Upper lobe of right lung (tissue), 1 donor: ENCODE results near the gene PGM2. TPM values are rescaled to one million over a fixed set of nuclear protein-coding genes. Genes with fewer than 3 reads are reported as not detected.

Experiments
- ATAC-seq: fragments of 200-7000 bp; cut with Tn5 transposase; one replicate; pipeline ENCODE4 v1.9.1; 2020; ENCODE audit warnings: mild to moderate bottlenecking, moderate library complexity
- DNase-seq: peaks from one replicate; pipeline ENCODE4 v3.0.0-alpha.2; 2020
- H3K27ac ChIP-seq: fragments of 200-600 bp; one replicate; pipeline ENCODE4 v1.8.0; 2022
- H3K27me3 ChIP-seq: fragments of 200-600 bp; one replicate; pipeline ENCODE4 v1.8.0; 2022; ENCODE audit warnings: mild to moderate bottlenecking
- H3K36me3 ChIP-seq: fragments of 200-600 bp; one replicate; pipeline ENCODE4 v1.8.0; 2022
- H3K4me1 ChIP-seq: fragments of 200-600 bp; one replicate; pipeline ENCODE4 v1.8.0; 2022
- H3K4me3 ChIP-seq: fragments of 200-600 bp; one replicate; pipeline ENCODE4 v1.8.0; 2022; ENCODE audit warnings: mild to moderate bottlenecking
- H3K9me3 ChIP-seq: fragments of 200-600 bp; one replicate; pipeline ENCODE4 v1.8.0; 2022
- intact Hi-C: fragments of 100-400 bp; cut with DNase I; formaldehyde crosslinking; loops from one replicate; pipeline ENCODE4 v1.11.0; 2022
- total RNA-seq: library from RNA; stranded (reverse); fragmentation: NEBNext Ultra II Directional; extraction: Animal tissue kit (Norgen Biotek cat#: 25700); gene quantifications from one replicate; pipeline ENCODE4 v1.2.1, GENCODE V29; 2021
- TF ChIP-seq, protein P1 (sequence below): fragments of 200-600 bp; IDR thresholded peaks from one replicate; pipeline ENCODE4 v1.8.0; 2022; ENCODE audit warnings: antibody characterized with exemption
- donor health status: DM: no; HTN: yes; CAD: no; lungs with severe emphysema.

Gene PGM2
- total RNA-seq, 1 donor from 2014 or later = 25.0 TPM

DNA sequence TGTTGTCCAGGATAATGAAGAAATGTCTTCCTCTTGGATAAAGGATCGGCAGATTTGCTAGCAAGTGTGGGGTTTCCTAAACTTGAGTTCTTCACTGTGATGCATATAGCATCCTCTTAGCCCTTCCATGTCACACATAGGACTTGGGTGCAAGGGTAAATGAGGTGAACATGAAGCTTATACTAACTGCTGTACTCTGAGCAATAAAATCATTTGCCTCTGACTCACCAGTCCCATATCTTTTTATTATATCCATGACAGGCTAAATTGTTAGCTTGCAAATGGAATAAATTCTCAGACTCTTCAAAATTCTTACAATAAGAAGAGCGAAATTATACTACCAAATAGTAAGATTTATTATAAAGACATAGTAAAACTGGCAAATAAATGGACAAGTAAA, 49.7 kb downstream of the PGM2 start:
- ATAC-seq (no peak), DNase-seq (no peak)
- TF ChIP-seq, protein P1, sequence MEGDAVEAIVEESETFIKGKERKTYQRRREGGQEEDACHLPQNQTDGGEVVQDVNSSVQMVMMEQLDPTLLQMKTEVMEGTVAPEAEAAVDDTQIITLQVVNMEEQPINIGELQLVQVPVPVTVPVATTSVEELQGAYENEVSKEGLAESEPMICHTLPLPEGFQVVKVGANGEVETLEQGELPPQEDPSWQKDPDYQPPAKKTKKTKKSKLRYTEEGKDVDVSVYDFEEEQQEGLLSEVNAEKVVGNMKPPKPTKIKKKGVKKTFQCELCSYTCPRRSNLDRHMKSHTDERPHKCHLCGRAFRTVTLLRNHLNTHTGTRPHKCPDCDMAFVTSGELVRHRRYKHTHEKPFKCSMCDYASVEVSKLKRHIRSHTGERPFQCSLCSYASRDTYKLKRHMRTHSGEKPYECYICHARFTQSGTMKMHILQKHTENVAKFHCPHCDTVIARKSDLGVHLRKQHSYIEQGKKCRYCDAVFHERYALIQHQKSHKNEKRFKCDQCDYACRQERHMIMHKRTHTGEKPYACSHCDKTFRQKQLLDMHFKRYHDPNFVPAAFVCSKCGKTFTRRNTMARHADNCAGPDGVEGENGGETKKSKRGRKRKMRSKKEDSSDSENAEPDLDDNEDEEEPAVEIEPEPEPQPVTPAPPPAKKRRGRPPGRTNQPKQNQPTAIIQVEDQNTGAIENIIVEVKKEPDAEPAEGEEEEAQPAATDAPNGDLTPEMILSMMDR = no peak
- Histone ChIP-seq H3K9me3 (no peaks in the 10 kb centered on the region), H3K27ac (no peak overlapping the region), H3K27me3 (no peaks in the 10 kb centered on the region), H3K36me3 (no peaks in the 10 kb centered on the region), H3K4me1 (peaks cover 11% of the 10 kb centered on the region), H3K4me3 (no peak overlapping the region)
- intact Hi-C loops = no loop called here

DNA sequence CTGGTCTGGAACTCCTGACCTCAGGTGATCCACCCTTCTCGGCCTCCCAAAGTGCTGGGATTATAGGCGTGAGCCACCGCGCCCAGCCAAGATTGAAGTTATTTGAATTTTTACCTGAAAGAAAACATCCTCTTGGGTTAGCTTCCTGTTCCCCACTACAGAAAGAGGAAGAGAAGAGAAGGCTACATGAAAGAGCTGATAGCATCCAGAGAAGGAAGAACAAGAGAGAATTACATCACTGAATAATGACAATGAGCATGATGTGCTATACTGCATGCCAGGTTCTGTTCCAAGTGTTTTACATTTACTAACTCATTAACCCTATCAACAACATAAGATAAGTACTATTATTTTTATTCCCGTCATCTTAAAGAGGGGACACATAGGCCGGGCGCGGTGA, 52.9 kb downstream of the PGM2 start:
- H3K27me3 ChIP-seq = no peaks in the 10 kb centered on the region
- peak; percentile 64 for ATAC-seq
- DNase-seq = no peak
- H3K9me3 ChIP-seq = no peaks in the 10 kb centered on the region
- peaks cover 5% of the 10 kb centered on the region for H3K4me1 ChIP-seq
- TF ChIP-seq, protein P1 = no peak
- H3K36me3 ChIP-seq = no peaks in the 10 kb centered on the region
- H3K4me3 ChIP-seq = no peak overlapping the region
- no peak overlapping the region for H3K27ac ChIP-seq
- intact Hi-C loops = no loop called here

DNA sequence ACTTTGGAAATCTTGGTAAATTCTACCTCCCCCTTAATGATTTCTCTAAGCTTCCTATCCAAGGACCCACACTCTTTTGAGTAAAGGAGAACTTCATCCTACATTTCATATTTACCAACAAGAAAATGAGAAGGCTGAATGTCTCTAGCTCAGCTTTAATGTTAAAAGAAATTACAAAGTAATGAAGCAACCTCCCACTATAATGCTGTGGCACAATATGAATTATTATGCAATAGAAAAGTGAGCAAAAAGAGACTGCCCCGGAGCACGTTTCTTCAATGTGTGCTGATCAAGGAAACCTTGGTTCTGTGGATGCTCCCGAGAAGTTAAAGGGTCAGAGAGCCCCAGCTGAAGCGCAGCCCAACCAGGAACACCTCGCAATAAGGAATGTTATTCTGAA, 55.3 kb downstream of the PGM2 start:
- ATAC-seq = no peak
- Histone ChIP-seq H3K27ac (no peak overlapping the region), H3K4me3 (no peak overlapping the region), H3K4me1 (no peaks in the 10 kb centered on the region), H3K36me3 (no peaks in the 10 kb centered on the region), H3K27me3 (no peaks in the 10 kb centered on the region), H3K9me3 (no peaks in the 10 kb centered on the region)
- intact Hi-C loops = no loop called here
- DNase-seq = no peak
- TF ChIP-seq, protein P1 = no peak

DNA sequence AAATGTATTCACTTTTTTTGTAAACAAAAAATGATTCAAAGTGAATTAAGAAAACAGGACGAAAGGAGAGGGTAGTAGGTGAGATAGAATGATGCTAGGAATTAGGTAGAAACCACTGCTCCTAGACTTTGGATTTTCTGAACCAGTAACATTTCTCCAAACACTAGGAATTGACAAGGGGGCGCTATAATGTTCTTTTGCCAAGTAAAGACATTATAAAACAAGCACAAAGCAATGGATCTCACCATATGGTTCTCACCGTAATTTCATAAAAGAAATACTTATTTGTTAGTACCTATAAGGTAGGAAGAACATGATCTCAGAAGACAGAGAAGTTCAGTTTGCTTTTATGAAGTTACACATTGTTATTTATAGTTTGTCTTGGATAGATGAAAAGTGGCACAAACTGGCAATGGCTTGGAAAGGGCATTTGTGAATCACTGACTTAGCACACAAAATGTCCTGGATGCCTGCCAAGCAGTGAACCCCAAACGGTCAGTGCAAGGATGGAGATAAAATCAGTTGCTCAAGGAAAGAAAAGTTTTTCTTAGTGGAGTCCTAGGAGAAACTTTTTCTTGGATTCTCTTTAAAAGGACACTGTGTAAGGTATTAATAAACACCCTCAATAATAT, 56.3 kb downstream of the PGM2 start:
- intact Hi-C loops = no loop called here
- Histone ChIP-seq H3K27me3 (no peaks in the 10 kb centered on the region), H3K4me1 (no peaks in the 10 kb centered on the region), H3K27ac (no peak overlapping the region), H3K9me3 (no peaks in the 10 kb centered on the region), H3K4me3 (no peak overlapping the region), H3K36me3 (no peaks in the 10 kb centered on the region)
- TF ChIP-seq, protein P1 = no peak
- DNase-seq = no peak
- no peak for ATAC-seq

DNA sequence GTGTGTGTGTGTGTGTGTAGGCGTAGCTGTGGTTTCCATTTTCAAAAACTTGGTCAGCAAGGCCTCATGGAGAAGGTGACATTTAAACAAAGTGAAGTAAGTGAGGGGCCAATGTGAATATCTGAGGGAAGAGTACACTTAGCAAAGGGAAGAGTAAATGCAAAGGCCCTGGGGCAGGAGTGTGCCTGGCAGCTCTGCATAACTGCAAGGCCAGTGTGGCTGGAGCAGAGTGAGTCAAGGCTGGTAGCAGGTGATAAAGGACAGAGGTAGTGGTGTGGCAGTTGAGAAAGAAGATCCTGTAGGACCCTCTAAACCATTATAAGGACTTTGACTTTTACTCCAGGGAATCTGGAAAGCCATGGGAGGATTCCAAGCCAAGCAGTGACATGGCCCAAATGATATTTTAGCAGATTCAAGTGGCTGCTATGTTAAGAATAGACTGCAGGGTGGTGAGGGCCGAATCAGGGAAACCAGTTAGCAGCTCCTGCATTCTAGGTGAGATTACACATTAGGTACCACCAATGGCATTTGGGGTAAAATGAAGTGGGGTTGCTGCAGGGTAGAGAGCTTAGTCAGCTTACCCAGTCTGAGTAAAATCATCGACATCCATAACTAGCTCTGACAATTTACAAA, 58.5 kb downstream of the PGM2 start:
- intact Hi-C loops = no loop called here
- Histone ChIP-seq H3K9me3 (no peaks in the 10 kb centered on the region), H3K4me3 (no peak overlapping the region), H3K36me3 (no peaks in the 10 kb centered on the region), H3K27me3 (no peaks in the 10 kb centered on the region), H3K4me1 (peaks cover 2% of the 10 kb centered on the region), H3K27ac (no peak overlapping the region)
- DNase-seq (no peak), ATAC-seq (no peak)
- TF ChIP-seq, protein P1 = no peak
